ENCODE results near the gene OCIAD2.
A peak's percentile ranks its signal among the peaks of the same experiment; 100 is the strongest.
"Not testable (repeated sequence)": the region's sequence is repeated elsewhere in the genome, so short reads cannot be mapped to it uniquely, and the experiment has no call there.

The OCIAD2 gene

DNA sequence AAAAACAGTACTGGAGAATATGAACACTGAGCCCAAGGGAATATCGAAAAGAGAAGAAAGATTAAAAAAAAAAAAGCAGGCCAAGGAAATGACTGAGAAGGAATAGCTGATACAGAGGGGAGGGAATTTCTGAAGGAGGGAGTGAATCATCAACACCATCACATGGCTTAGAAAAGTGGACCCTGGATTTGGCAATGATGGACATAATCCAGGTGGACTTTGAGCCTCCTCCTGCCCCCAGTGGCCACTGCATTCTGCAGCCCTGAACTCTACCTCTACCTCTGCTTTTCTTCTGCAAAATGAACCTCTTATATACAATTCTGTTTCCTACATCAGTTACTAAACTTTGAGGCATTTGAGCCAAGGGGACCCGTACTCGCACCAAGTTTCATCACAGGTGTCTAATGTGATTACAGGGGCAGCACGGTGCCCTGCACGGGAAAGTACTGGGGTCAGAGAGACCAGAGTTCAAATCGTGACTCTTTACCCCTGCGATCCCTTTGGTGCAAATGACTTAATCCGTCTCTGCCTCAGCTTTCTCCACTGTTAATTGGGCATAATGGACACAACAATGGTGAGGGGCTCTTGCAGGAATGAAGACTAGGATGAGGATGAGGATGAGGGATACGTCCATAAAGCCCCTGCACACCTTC, 1.1 kb downstream of the OCIAD2 start:
- peak; percentile 50 for DNase-seq

DNA sequence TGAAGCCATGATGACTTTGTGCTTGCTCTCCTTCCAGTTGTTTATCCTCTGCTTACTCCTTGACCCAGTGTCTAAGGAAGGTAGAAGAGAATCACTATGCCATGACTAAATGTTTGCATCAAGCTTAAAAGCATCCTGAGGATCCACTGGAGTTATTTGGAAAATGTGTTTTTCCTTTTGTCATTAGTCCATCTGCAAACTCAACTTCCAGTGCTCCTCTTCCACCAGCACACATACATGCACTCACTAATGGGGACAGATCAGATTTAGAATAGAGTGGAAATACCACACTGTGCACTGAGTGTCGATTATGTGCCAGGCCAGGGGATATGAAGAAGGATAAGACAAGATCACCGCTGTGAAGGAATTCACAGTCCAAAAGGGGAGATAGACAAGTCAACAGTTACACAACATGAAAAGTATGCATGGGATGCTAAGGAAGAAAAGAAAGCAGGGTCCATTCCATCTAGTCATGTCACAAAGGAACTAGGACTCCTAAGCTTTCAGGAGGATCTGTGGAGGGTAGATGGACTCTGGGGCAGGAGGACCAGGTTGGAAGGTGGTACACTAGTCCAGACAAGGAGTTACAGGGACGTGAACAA, 1.9 kb downstream of the OCIAD2 start:
- no peak for DNase-seq

DNA sequence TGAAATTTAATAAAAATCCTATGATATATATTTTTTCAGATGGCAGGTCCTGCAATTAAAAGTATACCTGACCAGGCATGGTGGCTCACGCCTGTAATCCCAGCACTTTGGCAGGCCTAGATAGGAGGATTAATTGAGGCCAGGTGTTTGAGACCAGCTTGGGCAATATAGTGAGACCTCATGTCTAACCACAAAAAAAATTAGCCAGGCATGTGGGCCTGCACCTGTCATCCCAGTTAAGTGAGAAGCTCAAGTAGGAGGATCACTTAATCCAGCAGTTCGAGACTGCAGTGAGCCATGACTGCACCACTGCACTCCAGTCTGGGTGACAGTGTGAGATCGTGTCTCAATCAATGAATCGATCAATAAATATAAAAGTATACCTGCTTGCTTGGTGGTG, 2.5 kb downstream of the OCIAD2 start:
- no peak for DNase-seq

DNA sequence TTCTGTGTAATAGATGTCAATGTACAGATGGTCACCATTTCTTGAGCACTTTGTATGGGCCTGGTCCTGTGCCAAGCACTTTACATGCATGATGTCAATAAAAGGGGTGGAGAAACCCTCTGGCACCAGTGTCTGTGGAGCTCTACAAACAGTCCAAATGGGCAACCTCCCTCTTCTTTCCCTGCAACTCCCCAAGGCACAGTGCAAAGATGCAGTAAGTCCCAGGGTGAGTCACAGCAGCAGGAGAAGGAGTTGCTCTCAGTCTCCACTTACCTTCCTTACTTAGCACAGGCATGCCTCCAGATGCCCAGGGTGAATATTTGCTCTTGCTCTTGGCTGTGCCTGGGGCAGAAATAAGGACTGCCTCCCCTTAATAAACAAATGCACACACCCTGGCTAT, 4.3 kb downstream of the OCIAD2 start:
- no peak for DNase-seq

DNA sequence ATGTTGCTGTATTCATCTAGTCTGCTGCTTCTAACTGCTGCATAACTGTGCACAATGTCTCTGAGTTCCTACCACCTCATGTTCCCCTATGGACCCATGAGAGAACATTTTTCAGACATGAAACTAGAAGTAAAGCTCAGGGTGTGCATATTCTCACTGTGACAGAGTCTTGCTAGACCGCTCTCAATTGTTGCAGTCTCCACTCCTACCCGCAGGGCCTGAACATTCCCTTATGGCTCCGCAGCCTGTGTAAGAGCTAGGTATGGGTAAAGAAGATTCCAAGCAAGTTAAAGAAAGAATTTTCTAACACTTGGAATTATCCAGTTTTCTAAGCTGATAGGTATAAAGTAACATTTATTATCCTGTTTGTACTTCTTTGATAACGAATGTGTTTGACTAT, 5.4 kb downstream of the OCIAD2 start:
- DNase-seq: no peak

DNA sequence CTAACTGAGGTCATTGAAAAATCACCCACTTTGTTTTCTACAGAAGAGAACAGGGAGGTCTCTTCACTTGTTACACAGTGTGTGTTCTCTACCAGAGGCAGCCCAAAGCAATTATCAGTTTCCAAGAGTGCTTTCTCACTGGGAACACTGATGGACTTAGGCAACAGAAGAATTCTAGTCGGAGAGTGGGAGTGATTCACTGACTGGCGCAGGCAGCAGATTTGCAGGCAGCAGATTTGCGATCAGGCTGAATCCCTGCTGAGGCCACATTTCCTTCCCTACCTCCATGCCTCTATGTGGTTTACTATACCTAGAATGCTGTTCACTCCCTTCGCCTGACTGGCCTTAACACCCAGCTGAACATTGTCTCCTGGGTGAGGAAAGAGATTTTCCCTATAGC, 6.6 kb downstream of the OCIAD2 start:
- no peak for DNase-seq

DNA sequence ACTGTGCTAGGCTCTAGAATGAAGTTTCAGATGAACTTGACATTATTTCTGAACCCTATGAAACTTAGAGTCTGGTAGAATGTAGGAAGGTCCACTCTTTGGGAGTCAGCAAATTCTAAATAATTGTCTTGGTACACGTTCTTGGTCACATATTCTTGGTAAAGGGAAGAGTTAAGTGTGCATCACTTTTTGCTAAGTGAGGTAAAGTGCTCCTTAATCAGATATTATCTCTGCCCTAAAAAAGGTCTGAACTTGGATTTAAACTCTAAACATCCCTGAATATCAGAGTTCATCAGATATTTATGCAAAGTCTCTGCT, 7.2 kb downstream of the OCIAD2 start:
- no peak for DNase-seq

DNA sequence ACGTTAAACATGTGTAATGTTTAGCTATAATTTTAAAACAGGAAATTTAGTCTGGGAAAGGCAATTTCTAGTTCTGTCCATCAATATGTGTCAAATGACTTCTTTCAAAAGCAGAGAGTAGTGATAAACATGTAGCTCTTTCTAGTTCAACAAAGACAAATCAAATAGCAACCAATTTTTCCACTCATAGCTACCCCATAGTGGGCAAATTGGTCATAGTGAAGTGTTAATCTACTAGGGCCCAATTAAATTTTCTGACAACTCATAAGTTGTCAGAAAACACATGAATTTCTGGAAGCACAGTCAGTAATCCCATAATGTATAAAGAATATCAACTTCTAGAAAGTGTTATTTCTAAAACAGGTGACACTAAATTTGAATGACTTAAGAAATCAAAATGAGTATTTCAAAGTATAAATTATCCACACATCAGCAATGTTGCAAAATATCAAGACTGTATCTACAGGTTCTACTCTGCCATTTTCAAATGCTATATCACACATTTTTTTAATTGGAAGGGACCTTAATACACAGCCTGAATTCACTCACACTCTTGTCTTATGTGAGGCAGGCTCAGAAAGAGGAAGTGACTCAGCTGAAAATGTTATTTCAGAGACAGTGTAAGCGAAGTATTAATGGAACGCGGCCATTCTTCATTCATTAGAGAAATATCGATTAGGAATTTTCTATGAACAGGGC, 7.7 kb downstream of the OCIAD2 start:
- no peak for DNase-seq

DNA sequence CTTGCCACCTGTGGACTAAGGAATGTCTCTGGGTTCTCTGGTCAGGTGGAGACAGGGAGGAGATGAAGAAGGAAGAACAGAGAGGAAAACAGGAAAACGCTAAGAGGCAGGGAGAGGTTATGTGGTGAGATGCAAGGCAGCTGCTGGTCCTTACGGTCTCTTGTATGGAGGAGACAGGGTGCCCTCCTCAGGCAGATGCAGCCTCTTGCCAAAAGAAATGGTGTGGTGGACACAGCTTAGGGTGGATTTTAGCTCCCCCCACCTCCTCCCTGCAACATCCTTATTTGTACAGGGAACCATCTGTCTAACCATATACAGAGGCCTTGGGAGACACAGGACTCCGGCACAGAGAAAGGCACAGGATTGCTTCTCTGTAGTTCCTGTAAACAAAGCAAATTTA, 9.7 kb downstream of the OCIAD2 start:
- no peak for DNase-seq

DNA sequence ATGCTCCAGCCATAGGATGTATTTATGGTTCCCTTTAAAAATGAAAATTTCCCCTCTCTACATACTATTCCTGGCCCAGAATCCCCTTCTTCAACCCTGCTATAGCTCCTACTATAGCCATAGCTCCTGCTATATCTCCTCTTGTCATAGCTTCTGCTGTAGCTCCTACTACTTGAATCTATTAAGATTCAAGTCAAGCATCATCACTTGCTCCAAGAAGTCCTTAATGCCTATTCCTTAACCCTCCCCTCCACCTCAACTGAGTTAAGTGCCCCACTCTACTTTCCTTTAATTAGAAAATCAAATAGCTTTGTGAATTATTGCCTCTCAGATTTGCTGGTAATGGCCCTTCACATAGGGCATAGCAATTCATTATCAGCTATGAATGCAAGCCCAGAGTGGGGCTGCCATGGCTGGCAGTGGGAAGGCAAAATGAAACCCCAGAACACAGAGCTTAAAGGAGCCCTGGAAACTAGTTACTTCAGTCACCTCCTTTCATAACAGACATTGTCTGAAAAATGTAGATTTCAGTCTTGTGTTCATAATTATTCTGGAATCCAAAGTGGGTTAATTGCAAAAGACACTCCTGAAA, 15.4 kb downstream of the OCIAD2 start:
- DNase-seq: no peak

DNA sequence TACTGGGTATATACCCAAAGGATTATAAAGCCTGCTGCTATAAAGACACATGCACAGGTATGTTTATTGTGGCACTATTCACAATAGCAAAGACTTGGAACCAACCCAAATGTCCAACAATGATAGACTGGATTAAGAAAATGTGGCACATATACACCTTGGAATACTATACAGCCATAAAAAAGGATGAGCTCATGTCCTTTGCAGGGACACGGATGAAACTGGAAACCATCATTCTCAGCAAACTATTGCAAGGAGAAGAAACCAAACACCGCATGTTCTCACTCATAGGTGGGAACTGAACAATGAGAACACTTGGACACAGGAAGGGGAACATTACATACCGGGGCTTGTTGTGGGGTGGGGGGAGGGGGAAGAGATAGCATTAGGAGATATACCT, 16.8 kb downstream of the OCIAD2 start:
- not testable (repeated sequence) for DNase-seq

DNA sequence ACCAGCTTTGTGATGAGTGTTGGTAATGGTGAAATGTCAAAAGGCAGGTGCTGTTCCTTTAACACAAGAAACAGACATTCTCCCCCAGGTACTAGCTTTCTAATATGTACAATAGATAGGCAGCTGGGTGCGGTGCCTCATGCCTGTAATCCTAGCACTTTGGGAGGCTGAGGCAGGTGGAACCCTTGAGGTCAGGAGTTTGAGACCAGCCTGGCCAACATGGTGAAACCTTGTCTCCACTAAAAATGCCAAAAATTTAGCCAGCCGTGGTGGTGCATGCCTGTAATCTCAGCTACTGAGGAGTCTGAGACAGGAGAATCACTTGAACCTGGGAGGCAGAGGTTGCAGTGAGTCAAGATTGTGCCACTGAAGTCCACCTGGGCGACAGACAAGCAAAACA, 24.9 kb downstream of the OCIAD2 start:
- not testable (repeated sequence) for DNase-seq

DNA sequence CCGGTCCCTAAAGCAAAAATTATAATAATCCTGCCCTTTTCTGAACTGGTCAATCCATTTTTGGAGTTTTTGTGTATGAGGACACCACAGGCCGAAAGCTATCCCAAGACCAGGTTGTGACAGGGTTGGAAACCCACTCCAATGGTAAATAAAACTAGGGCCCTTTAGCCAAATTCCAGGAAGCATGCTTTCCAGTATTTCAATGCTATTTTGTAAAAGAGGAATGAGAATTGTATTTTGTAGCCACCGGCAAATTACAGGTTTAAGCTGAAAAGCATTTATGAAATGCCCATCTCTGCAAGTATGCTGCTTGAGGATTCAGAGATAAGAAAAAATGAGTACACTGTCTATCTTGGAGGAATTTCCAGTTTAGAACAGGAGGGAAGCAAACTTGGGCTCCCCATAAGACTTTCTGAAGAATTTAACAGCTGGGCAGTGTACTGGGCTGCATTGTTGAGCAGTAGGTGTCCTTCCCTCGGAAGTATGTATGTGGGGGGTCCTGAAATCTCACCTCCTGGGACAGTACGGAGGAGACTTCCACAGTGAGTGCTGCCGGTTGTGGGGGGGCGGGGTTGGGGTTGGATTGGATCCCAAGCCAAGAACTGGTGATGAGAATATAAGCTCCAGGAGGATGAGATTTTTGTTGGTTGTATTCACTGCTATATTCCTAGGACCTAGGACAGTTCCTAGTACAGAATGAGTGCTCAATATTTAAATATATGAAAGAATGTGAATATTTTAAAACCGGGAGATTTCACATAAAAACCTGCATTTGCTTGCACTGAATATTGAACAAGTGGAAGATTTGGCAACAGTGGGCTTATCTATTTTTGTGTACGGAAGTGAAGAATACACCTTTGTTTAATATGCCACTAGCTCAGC, 26.8 kb downstream of the OCIAD2 start:
- DNase-seq: no peak

DNA sequence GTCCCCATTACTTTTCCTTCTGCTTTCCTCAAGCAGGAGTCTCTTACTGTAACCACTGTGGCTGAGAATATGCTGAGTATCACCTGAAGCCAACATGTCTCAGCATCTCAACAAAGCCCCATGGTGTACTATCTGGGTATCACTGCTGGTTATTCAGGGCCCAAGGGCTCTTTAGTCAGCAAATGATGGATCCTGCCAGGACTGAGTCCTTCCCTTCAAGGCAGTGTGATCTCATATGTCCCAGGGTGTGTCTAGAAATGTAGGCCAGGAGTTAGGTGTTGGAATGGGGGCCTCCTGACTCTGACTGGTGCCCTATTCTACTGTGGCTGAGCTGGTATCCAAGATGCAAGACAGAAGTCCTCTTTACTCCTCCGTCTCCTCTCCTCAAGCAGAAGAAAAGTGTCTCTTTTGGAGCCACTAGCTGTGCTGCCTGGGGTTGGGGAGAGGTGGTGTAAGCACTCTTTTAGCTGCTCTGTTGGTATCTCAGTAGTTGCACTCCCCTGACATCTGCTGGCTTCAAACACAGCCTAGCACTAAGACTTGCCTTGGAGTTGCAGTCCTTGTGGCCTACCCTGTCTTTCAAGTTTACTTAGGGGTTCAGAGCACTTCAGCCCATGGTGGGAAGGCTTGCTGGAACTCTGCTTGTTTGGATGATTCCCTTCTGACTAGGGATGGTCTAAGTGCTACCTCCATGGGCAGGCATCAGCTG, 28.6 kb downstream of the OCIAD2 start:
- DNase-seq: no peak

DNA sequence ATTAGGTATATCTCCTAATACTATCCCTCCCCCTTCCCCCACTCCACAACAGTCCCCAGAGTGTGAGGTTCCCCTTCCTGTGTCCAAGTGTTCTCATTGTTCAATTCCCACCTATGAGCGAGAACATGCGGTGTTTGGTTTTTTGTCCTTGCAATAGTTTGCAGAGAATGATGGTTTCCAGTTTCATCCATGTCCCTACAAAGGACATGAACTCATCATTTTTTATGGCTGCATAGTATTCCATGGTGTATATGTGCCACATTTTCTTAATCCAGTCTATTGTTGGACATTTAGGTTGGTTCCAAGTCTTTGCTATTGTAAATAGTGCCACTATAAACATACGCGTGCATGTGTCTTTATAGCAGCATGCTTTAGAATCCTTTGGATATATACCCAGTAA, 41.9 kb downstream of the OCIAD2 start:
- not testable (repeated sequence) for DNase-seq

DNA sequence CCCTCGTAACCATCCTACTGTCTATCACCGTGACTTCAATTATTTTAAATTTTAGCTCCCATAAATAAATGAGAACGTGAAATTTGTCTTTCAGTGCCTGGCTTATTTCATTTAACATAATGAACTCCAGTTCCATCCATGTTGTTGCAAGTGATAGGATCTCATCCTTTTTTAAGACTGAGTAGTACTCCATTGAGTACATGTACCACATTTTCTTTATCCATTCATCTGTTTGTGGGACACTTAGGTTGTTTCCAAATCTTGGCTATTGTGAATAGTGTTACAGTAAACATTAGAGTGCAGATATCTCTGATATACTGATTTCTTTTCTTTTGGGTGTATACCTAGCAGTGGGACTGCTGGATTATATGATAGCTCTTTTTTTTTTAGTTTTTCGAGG, 42.8 kb downstream of the OCIAD2 start:
- DNase-seq: no peak

DNA sequence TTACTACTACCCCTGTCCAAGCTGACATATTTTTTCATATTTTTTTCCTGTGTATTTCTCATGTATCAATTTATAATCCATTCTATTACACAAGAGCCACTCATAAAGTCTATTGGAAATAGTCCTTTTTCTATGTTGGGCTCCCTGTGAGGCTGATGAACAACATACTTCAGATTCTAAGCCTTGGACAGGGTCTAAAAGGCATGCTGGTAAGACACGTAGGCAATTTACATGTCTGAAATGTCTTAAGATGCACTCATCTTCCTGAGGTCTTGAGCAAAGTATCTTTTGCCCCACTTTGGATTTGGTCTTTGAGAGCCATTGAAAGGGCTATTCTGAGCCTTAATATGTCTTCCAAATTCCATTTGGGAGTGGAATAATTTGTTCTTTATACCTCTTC, 43.9 kb downstream of the OCIAD2 start:
- DNase-seq: no peak

DNA sequence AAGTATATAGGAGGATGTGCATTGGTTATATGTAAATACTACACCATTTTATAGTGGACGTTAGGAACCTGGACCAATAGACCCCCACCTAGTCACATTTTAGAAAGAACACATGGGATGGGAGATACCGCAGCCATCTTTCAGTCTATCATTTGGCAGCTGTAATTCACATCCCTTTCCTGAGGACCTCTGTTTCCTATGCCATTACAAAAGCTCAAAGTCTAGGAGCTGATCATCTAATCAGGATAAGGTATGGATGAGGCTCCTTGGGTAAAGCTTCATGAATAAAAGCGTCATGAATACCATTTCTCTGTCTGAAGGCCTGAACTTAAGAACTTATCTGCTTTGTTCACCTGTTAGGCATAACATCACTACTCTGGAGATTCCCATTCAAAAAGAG, 44.5 kb downstream of the OCIAD2 start:
- no peak for DNase-seq

DNA sequence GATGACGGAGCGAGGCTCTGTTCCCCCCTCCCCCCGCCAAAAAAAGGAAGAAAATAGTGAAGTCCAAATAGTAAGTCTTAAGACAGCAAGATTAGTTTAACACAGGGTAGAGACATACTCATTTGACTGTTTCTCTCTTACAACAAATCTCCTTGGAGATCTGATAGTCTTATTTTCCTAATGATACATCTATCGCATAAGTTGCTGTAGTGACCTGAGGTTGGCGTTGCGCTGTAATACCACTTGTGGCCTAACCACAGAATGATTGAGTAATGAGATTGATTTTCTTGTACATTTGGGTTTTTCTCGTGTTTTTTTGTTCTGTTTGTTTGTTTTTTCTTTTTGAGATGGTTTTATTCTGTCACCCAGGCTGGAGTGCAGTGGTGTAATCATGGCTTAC, 48.4 kb downstream of the OCIAD2 start:
- no peak for DNase-seq

DNA sequence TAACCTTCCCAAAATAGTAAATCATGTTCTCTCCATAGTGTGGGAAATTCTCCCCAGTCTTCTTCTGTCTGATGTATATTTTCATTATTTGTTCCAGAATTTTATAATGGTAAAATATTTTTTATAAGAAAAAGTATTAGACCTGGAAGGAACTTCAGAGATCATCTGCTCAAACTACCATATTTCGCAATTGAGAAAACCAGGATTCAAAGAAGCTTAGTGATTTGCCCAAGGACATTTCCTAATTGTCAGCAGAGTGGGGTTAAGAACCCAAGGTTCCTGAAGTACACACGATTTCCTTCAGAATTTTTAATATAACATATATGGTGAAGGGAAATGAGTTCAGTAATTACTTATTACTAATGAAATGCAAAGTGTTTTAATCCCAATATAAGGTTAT, 51.6 kb downstream of the OCIAD2 start:
- DNase-seq: no peak

DNA sequence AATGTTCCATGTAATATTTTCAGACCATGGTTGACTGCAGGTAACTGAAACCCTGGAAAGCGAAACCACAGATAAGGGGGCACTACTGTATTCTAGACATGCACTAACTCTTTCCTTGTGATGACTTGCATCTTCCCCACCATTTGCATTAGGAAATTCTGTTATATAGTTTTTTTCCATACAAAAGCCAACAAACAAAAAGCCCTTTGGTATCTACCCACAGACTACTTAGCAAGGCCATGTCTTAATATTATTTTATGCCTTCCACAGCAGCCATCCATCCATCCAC, 52.2 kb downstream of the OCIAD2 start:
- no peak for DNase-seq

DNA sequence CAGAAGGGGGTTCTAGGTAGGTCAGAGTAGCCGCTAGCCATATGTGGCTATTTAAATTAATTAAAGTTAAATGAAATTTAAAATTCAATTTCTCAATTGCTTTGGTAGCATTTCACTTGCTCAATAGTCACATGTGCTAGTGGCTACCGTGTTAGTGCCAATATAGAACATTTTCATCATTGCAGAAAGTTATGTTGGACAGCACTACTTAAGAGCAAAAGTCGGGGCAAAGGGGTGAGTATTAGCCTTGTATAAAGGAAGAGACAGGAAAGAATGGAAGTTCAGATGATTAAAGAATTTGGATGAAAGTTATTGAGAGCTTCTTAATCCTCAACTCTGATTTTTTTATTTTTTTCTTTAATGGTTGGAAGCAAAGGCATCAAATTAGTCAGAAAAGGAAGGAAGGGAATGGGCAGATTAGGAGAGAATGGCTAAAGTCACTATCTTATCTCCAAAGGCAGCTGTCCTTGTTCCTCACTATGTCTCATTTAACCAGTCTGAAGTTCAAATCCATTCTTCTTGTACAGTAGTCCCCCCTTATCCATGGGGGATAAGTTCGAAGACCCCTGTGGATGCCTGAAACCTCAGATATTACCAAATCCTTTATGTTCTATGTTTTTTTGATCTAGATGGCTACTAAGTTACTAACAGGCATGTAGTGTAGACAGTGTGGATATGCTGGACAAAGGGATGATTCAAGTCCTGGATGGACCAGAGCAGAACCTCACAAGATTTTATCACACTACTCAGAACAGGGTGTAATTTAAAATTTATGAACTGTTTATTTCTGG, 52.8 kb downstream of the OCIAD2 start:
- DNase-seq: no peak
